ENCODE measurements around the gene POLR2F. TPM values are rescaled to one million over a fixed set of nuclear protein-coding genes. Genes with fewer than 3 reads are reported as not detected.

Gene POLR2F
- total RNA-seq, 1 experiment from 2014 or later: 141 TPM

GRCh38 chr22:37957232-37957631 lies 3.7 kb downstream of the POLR2F start:
- Histone ChIP-seq H3K23me2 (ENCODE audit: insufficient read length, low read depth, low read length, poor library complexity, severe bottlenecking) (peaks cover 13% of the 10 kb centered on the region), H4K5ac (ENCODE audit: insufficient read length, low read depth, low read length) (no peak overlapping the region), H3K79me1 (ENCODE audit: insufficient read depth, low read depth, low read length, poor library complexity, severe bottlenecking) (peaks cover 7% of the 10 kb centered on the region), H4K8ac (replicated peaks; ENCODE audit: insufficient read length, low read depth, low read length) (no peak overlapping the region), H2BK20ac (ENCODE audit: low read depth, low read length, poor library complexity, severe bottlenecking) (no peak overlapping the region), H2AFZ (ENCODE audit: low read length) (no peak overlapping the region), H3K79me2 (ENCODE audit: insufficient read depth, low read length) (peaks cover 6% of the 10 kb centered on the region; the same call in 1 of the 2 replicates), H2BK15ac (ENCODE audit: low read depth, low read length) (no peak overlapping the region), H4K20me1 (ENCODE audit: control insufficient read depth, insufficient read depth, insufficient read length) (no peaks in the 10 kb centered on the region), H3K9ac (ENCODE audit: extremely low read depth, insufficient read length, low read length) (no peak overlapping the region), H3K27ac (ENCODE audit: insufficient read length, low read depth, low read length) (no peak overlapping the region), H3K4me1 (ENCODE audit: insufficient read depth, low read length) (no peaks in the 10 kb centered on the region), H2BK5ac (ENCODE audit: insufficient read length, low read length) (no peak overlapping the region), H3K9me3 (ENCODE audit: control insufficient read depth, low read depth, low read length) (no peaks in the 10 kb centered on the region), H3K27me3 (ENCODE audit: insufficient read depth, low read length) (no peaks in the 10 kb centered on the region), H3K23ac (ENCODE audit: insufficient read length, low read depth, low read length) (no peak overlapping the region), H2BK12ac (ENCODE audit: insufficient read length, low read depth, low read length) (no peak overlapping the region), H3K56ac (ENCODE audit: insufficient read length, low read depth, low read length) (no peak overlapping the region), H3T11ph (ENCODE audit: low read length) (no peak overlapping the region), H3K18ac (ENCODE audit: insufficient read length, low read depth, low read length) (no peak overlapping the region), H2AK5ac (ENCODE audit: insufficient read length, low read length) (no peak overlapping the region), H3K4ac (ENCODE audit: low read depth, low read length) (no peak overlapping the region), H3K4me2 (ENCODE audit: insufficient read depth, insufficient read length, low read length) (no peak overlapping the region), H4K91ac (ENCODE audit: insufficient read length, low read depth, low read length) (no peak overlapping the region), H2BK120ac (ENCODE audit: low read depth, low read length, poor library complexity, severe bottlenecking) (no peak overlapping the region), H3K14ac (ENCODE audit: insufficient read depth, low read length) (no peak overlapping the region)
- peaks cover 15 to 16% of the 10 kb centered on the region in 2 experiments for H3K4me1 Mint-ChIP-seq
- no peak for DNase-seq
- no peak for TF ChIP-seq CTCF (conservative IDR thresholded peaks at IDR 0.05)
- H3K27me3 Mint-ChIP-seq (ENCODE audit: low read depth): peaks cover 2% of the 10 kb centered on the region
- no peaks in the 10 kb centered on the region for H3K9me3 Mint-ChIP-seq
- 100% methylated on average over 1 of the region's 4 CpGs for WGBS (ENCODE audit: extremely low coverage, insufficient read length, low lambda C conversion rate)
- H3K27ac Mint-ChIP-seq: no peak overlapping the region
- H3K36me3 Mint-ChIP-seq (ENCODE audit: insufficient read depth in 1 of 3, low read depth in 3 of 3): peaks cover 40 to 61% (median 53%) of the 10 kb centered on the region in 3 experiments
- H3K4me3 Mint-ChIP-seq: no peak overlapping the region

Data from H9 (cell line).